ENCODE data around the gene CDHR3. TPM values are rescaled to one million over a fixed set of nuclear protein-coding genes. Genes with fewer than 3 reads are reported as not detected.
A peak's percentile ranks its signal among the peaks of the same experiment; 100 is the strongest.

Gene CDHR3
- total and polyA plus RNA-seq, 2 of the 8 experiments (the other 6 are each of a cell fraction or from before 2014, with no cell fraction given) = 6.4 to 6.8 TPM

DNA sequence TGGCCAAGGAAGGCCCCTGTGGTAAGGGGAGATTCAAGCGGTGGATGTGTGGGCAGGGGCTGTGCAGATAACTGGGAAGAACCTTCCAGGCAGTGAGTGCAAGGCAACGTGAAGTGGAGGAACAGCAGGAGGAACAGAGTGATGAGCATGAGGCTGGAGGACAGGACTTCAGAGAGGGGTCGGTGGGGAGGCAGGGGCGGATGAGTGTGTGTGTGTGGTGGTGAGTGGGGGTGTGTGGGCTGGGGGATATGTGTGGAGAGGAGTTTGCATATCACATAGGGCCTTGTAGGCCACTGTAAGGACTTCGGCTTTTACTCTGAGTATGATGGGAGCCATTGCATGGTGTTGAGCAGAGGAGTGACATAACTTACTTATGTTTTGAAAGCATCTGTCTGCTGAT, 75.2 kb downstream of the CDHR3 start:
- H4K20me1 ChIP-seq (replicated peaks in 1 of 2; ENCODE audit: control insufficient read depth in 1 of 2, insufficient read depth in 2 of 2, low read length in 2 of 2) = no peaks in the 10 kb centered on the region
- no peak overlapping the region for H3K9ac ChIP-seq (replicated peaks in 1 of 4; ENCODE audit: extremely low read depth in 1 of 4, low read depth in 3 of 4, low read length in 3 of 4)
- CTCF ChIA-PET (ENCODE audit: partially characterized antibody) = interaction anchor here (0.6 to 13.5 kb wide), 13 partner anchors 9 to 381 kb away, joined by 3 to 265 read pairs (median 5); no protein-coding TSS in a partner anchor
- H3K4me1 ChIP-seq (replicated peaks in 1 of 4; ENCODE audit: control insufficient read depth in 3 of 4, insufficient read depth in 4 of 4, low read length in 3 of 4) = peaks cover 0 to 7% (median 0%) of the 10 kb centered on the region in 4 experiments; a peak in 3 of 7 replicates
- no peak overlapping the region for H2BK5ac ChIP-seq (ENCODE audit: low read depth, low read length)
- H4K91ac ChIP-seq (replicated peaks; ENCODE audit: insufficient read length, low read length) = no peak overlapping the region
- FAIRE-seq (no peak), DNase-seq (ENCODE audit: low read depth in 1 of 2, low spot score in 2 of 2) (no peak)
- H3K23me2 ChIP-seq (ENCODE audit: low read depth, low read length) = no peaks in the 10 kb centered on the region
- no peaks in the 10 kb centered on the region for H3K79me2 ChIP-seq (ENCODE audit: control insufficient read depth in 1 of 2, insufficient read depth in 2 of 2, low read length in 2 of 2)
- no peak overlapping the region for H3K14ac ChIP-seq (ENCODE audit: insufficient read length)
- H2BK120ac ChIP-seq (replicated peaks; ENCODE audit: low read depth, low read length) = no peak overlapping the region
- H4K5ac ChIP-seq (ENCODE audit: insufficient read length, low read depth, low read length) = no peak overlapping the region
- H3K23ac ChIP-seq (ENCODE audit: insufficient read length) = no peak overlapping the region
- no peaks in the 10 kb centered on the region for H3K27me3 ChIP-seq (replicated peaks in 1 of 4; ENCODE audit: control insufficient read depth in 3 of 4, extremely low read depth in 1 of 4, insufficient read depth in 3 of 4, low read length in 3 of 4)
- H3K4me2 ChIP-seq (ENCODE audit: insufficient read depth in 1 of 2, low read depth in 2 of 2, low read length in 2 of 2) = no peak overlapping the region
- peak overlapping the region; percentile 81; the same call in 1 of the 2 replicates for H2BK12ac ChIP-seq (ENCODE audit: low read depth, low read length)
- H2BK20ac ChIP-seq (ENCODE audit: low read length) = no peak overlapping the region
- H3K4me3 ChIP-seq (ENCODE audit: extremely low read depth in 1 of 4, insufficient read depth in 2 of 4, low read depth in 3 of 4, low read length in 4 of 4) = no peak overlapping the region
- H3K27ac ChIP-seq (ENCODE audit: low read depth, low read length) = no peak overlapping the region
- H3K56ac ChIP-seq (replicated peaks; ENCODE audit: insufficient read length, low read depth, low read length) = no peak overlapping the region
- no peaks in the 10 kb centered on the region for H3K9me3 ChIP-seq (ENCODE audit: insufficient read depth in 2 of 2, low read depth in 1 of 2, low read length in 1 of 2)
- no peaks in the 10 kb centered on the region for H3K79me1 ChIP-seq (ENCODE audit: low read depth, low read length)
- H4K8ac ChIP-seq (ENCODE audit: extremely low read depth, insufficient read depth, low read length) = no peak overlapping the region
- H2BK15ac ChIP-seq (ENCODE audit: low read length) = peak overlapping the region; percentile 40; the same call in 1 of the 2 replicates
- H3K18ac ChIP-seq (ENCODE audit: extremely low read depth, low read length) = no peak overlapping the region
- WGBS, 2 experiments (ENCODE audit: extremely low coverage in 1 of 2, insufficient coverage in 1 of 2, insufficient read length in 1 of 2, insufficient replicate concordance in 2 of 2, low coverage in 1 of 2, low lambda C conversion rate in 2 of 2, missing lambda C conversion rate in 1 of 2) = 92% methylated on average over 5 of the region's 5 CpGs; no CpG with 5 or more reads in 1 of the 2 experiments
- H2AK5ac ChIP-seq (ENCODE audit: low read depth, low read length) = no peak overlapping the region
- no peak overlapping the region for H2AFZ ChIP-seq (ENCODE audit: low read length)
- no peaks in the 10 kb centered on the region for H3K36me3 ChIP-seq (ENCODE audit: control insufficient read depth in 2 of 4, insufficient read depth in 4 of 4, low read length in 3 of 4)
- POLR2A ChIA-PET (ENCODE audit: partially characterized antibody) = no interaction called here
- H3K4ac ChIP-seq (replicated peaks; ENCODE audit: insufficient read length, low read depth, low read length) = no peak overlapping the region
- TF ChIP-seq, protein P1, sequence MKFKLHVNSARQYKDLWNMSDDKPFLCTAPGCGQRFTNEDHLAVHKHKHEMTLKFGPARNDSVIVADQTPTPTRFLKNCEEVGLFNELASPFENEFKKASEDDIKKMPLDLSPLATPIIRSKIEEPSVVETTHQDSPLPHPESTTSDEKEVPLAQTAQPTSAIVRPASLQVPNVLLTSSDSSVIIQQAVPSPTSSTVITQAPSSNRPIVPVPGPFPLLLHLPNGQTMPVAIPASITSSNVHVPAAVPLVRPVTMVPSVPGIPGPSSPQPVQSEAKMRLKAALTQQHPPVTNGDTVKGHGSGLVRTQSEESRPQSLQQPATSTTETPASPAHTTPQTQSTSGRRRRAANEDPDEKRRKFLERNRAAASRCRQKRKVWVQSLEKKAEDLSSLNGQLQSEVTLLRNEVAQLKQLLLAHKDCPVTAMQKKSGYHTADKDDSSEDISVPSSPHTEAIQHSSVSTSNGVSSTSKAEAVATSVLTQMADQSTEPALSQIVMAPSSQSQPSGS (IDR thresholded peaks at IDR 0.05; ENCODE audit: low read length) = no peak
- TF ChIP-seq NANOG (IDR thresholded peaks at IDR 0.05; ENCODE audit: insufficient read depth, low read depth, low read length, poor library complexity, severe bottlenecking) (no peak), RNF2 (IDR thresholded peaks at IDR 0.05; ENCODE audit: borderline replicate concordance, low read depth, low read length, missing control alignments, poor library complexity, severe bottlenecking) (no peak), BACH1 (IDR thresholded peaks at IDR 0.05; ENCODE audit: low read length) (no peak), SRF (IDR thresholded peaks at IDR 0.05; ENCODE audit: low read depth, low read length) (no peak), ASH2L (IDR thresholded peaks at IDR 0.05; ENCODE audit: low read length) (no peak), HDAC2 (IDR thresholded peaks at IDR 0.05; ENCODE audit: borderline replicate concordance in 1 of 2, low read depth in 2 of 2, low read length in 2 of 2) (no peak), SP4 (IDR thresholded peaks at IDR 0.05; ENCODE audit: low read length) (no peak), SIX5 (IDR thresholded peaks at IDR 0.05; ENCODE audit: low read depth, low read length) (no peak), FOSL1 (IDR thresholded peaks at IDR 0.05; ENCODE audit: insufficient read depth, low read depth, low read length) (no peak), SAP30 (IDR thresholded peaks at IDR 0.05; ENCODE audit: insufficient read depth, insufficient replicate concordance, low read length) (no peak), POU5F1 (IDR thresholded peaks at IDR 0.05; ENCODE audit: low read depth, low read length) (no peak)
